TTC549 (cell line): ENCODE data around the gene TPRG1L.

Source experiments
- FAIRE-seq: peaks from 2 replicates; lab custom pipeline; 2012; peaks lifted over from hg19 to GRCh38; lab: Jason Lieb, UNC

Gene TPRG1L

GRCh38 chr1:3594706-3595377 is 30.0 kb upstream of the TPRG1L start:
- FAIRE-seq, result no peak

GRCh38 chr1:3595949-3596348 is 28.9 kb upstream of the TPRG1L start:
- FAIRE-seq, result no peak

- no peak for FAIRE-seq
These were observed 27.9 kb upstream of the TPRG1L start for GRCh38 chr1:3596663-3597598.

GRCh38 chr1:3597599-3597964 is 27.2 kb upstream of the TPRG1L start:
- no peak for FAIRE-seq

- no peak for FAIRE-seq
These were observed 26.7 kb upstream of the TPRG1L start for GRCh38 chr1:3598051-3598491.

GRCh38 chr1:3598522-3599285 is 26.1 kb upstream of the TPRG1L start:
- no peak for FAIRE-seq

- no peak for FAIRE-seq
These were observed 25.5 kb upstream of the TPRG1L start for GRCh38 chr1:3599286-3599811.

- no peak for FAIRE-seq
These were observed 25.0 kb upstream of the TPRG1L start for GRCh38 chr1:3599816-3600215.

GRCh38 chr1:3600354-3600753 is 24.5 kb upstream of the TPRG1L start:
- no peak for FAIRE-seq

GRCh38 chr1:3601743-3602142 is 23.1 kb upstream of the TPRG1L start:
- no peak for FAIRE-seq

- FAIRE-seq, result no peak
These were observed 22.4 kb upstream of the TPRG1L start for GRCh38 chr1:3602375-3602774.

- FAIRE-seq, result no peak
These were observed 21.7 kb upstream of the TPRG1L start for GRCh38 chr1:3603156-3603555.

- no peak for FAIRE-seq
These were observed 21.0 kb upstream of the TPRG1L start for GRCh38 chr1:3603571-3604467.

GRCh38 chr1:3604468-3604974 is 20.3 kb upstream of the TPRG1L start:
- FAIRE-seq, result no peak

- no peak for FAIRE-seq
These were observed 19.6 kb upstream of the TPRG1L start for GRCh38 chr1:3604997-3605823.

GRCh38 chr1:3606779-3607702 is 17.8 kb upstream of the TPRG1L start:
- no peak for FAIRE-seq

GRCh38 chr1:3607703-3608065 is 17.1 kb upstream of the TPRG1L start:
- FAIRE-seq, result no peak

GRCh38 chr1:3608154-3608553 is 16.7 kb upstream of the TPRG1L start:
- FAIRE-seq, result no peak

GRCh38 chr1:3609016-3609768 is 15.6 kb upstream of the TPRG1L start:
- FAIRE-seq, result no peak
